GM12878 (cell line): Measurements from ENCODE around the gene LRRIQ4. TPM values are rescaled to one million over a fixed set of nuclear protein-coding genes. Genes with fewer than 3 reads are reported as not detected.

Source experiments
- CBX5 ChIP-seq: sonication (generic); IDR thresholded peaks from 2 replicates; pipeline ENCODE4 v1.6.1; 2016; ENCODE audit warnings: low read depth, moderate library complexity, mild to moderate bottlenecking, inconsistent platforms
- CHD4 ChIP-seq: fragments of 200-600 bp; sonication (generic); IDR thresholded peaks from 2 replicates; pipeline ENCODE4 v1.6.1; 2016; ENCODE audit warnings: mild to moderate bottlenecking
- GABPA ChIP-seq: IDR thresholded peaks from 2 replicates; pipeline ENCODE4 v1.6.1; 2014; ENCODE audit warnings: antibody characterized with exemption, low read depth, mild to moderate bottlenecking, inconsistent platforms
- GATAD2B ChIP-seq: fragments of 450-650 bp; conservative IDR thresholded peaks from 2 replicates; pipeline ENCODE4 v1.6.1; 2017; ENCODE audit warnings: low read depth, mild to moderate bottlenecking, moderate library complexity
- HCFC1 ChIP-seq: fragments of 150-350 bp; IDR thresholded peaks from 2 replicates; pipeline ENCODE4 v1.6.1; 2014; ENCODE audit warnings: low read length
- IKZF2 ChIP-seq, 2 experiments: fragments of 450-650 bp; IDR thresholded peaks; 2 replicates each; pipeline ENCODE4 v1.6.1; 2017; ENCODE audit warnings: mild to moderate bottlenecking in 2 of 2, moderate library complexity in 2 of 2
- KAT2A ChIP-seq: conservative IDR thresholded peaks from 2 replicates; pipeline ENCODE4 v1.6.1; 2011; ENCODE audit warnings: low read depth, low read length; ENCODE audit not compliant: control insufficient read depth
- LARP7 ChIP-seq: fragments of 450-650 bp; IDR thresholded peaks from 2 replicates; pipeline ENCODE4 v1.6.1; 2017; ENCODE audit warnings: mild to moderate bottlenecking
- MEF2A ChIP-seq: IDR thresholded peaks from 2 replicates; pipeline ENCODE4 v1.6.1; 2011; ENCODE audit warnings: low read depth, mild to moderate bottlenecking, low read length, moderate library complexity; ENCODE audit not compliant: insufficient read depth
- MTA3 ChIP-seq: IDR thresholded peaks from 2 replicates; pipeline ENCODE4 v1.6.1; 2012; ENCODE audit warnings: low read length, inconsistent platforms, borderline replicate concordance
- MXI1 ChIP-seq: fragments of 150-350 bp; IDR thresholded peaks from 2 replicates; pipeline ENCODE4 v1.6.1; 2011; ENCODE audit warnings: low read depth, mild to moderate bottlenecking, inconsistent platforms, low read length, improper control_type of control experiment
- NR2C1 ChIP-seq: fragments of 450-650 bp; IDR thresholded peaks from 2 replicates; pipeline ENCODE4 v1.6.1; 2017; ENCODE audit warnings: antibody characterized with exemption, mild to moderate bottlenecking, moderate library complexity
- NR2F1 ChIP-seq: fragments of 450-650 bp; conservative IDR thresholded peaks from 2 replicates; pipeline ENCODE4 v1.6.1; 2017; ENCODE audit warnings: mild to moderate bottlenecking
- POLR2A ChIP-seq: IDR thresholded peaks from 2 replicates; pipeline ENCODE4 v1.6.1; 2011; ENCODE audit warnings: low read depth, mild to moderate bottlenecking, low read length
- POU2F2 ChIP-seq: IDR thresholded peaks from 3 replicates; pipeline ENCODE4 v1.6.1; 2011; ENCODE audit warnings: low read depth, mild to moderate bottlenecking, low read length, borderline replicate concordance
- RAD21 ChIP-seq: IDR thresholded peaks from 2 replicates; pipeline ENCODE4 v1.6.1; 2011; ENCODE audit warnings: mild to moderate bottlenecking, low read depth, low read length, moderate library complexity; ENCODE audit not compliant: insufficient read depth
- SUPT20H ChIP-seq: IDR thresholded peaks from 2 replicates; pipeline ENCODE4 v1.6.1; 2011; ENCODE audit warnings: low read depth, mild to moderate bottlenecking, low read length, moderate library complexity, borderline replicate concordance; ENCODE audit not compliant: control insufficient read depth
- TCF3 ChIP-seq: IDR thresholded peaks from 2 replicates; pipeline ENCODE4 v1.6.1; 2012; ENCODE audit warnings: low read depth, mild to moderate bottlenecking, low read length, borderline replicate concordance; ENCODE audit not compliant: insufficient read depth
- polyA plus RNA-seq, 11 experiments: library from polyadenylated mRNA; depleted of rRNA in 4 of 11; unstranded in 6 of 11; stranded (reverse) in 5 of 11; fragments of >200 nt; fragmentation: Nextera tagmentation in 4 of 11; fragmentation: Illumina TruSeq in 1 of 11; extraction: Ambion mirVana in 4 of 11; extraction: Trizol in 1 of 11; gene quantifications; 1 replicate in 1 of 11; 2 replicates in 10 of 11; pipeline versions ENCODE4 v1.2.1 to v1.2.3, GENCODE V29; 2011 to 2016; ENCODE audit warnings: inconsistent platforms in 2 of 11, missing spikeins in 2 of 11, low read depth in 1 of 11
- total RNA-seq, 4 experiments: library from RNA; depleted of rRNA in 3 of 4; stranded (reverse); fragments of >200 nt in 3 of 4; fragmentation: Illumina TruSeq in 1 of 4; extraction: Trizol in 1 of 4; gene quantifications; 2 replicates each; pipeline versions ENCODE4 v1.2.1 to v1.2.3, GENCODE V29; 2013 to 2021
- TF ChIP-seq, protein P1 (sequence below): fragments of 450-650 bp; formaldehyde crosslinking; IDR thresholded peaks from 2 replicates; pipeline ENCODE4 v1.4.0; 2020; ENCODE audit warnings: mild to moderate bottlenecking, moderate library complexity
- TF ChIP-seq, protein P2 (sequence below), 3 experiments: IDR thresholded peaks in 2 of 3; conservative IDR thresholded peaks in 1 of 3; 2 replicates each; pipeline ENCODE4 v1.5.1; 2011; ENCODE audit warnings: low read depth in 3 of 3, low read length in 3 of 3, mild to moderate bottlenecking in 3 of 3, control low read depth in 2 of 3, moderate library complexity in 2 of 3, inconsistent platforms in 1 of 3, mixed read lengths in 1 of 3; ENCODE audit not compliant: control insufficient read depth in 2 of 3, insufficient read depth in 1 of 3; ENCODE audit errors: extremely low read depth in 1 of 3
- TF ChIP-seq, protein P3 (sequence below): fragments of 450-650 bp; IDR thresholded peaks from 2 replicates; pipeline ENCODE4 v1.6.1; 2017; ENCODE audit warnings: borderline replicate concordance

The LRRIQ4 gene
- total and polyA plus RNA-seq, 10 of the 15 experiments (the other 5 are each of a cell fraction or from before 2014, with no cell fraction given): 0.06 to 0.21 (median 0.14) TPM; not detected in 3

DNA sequence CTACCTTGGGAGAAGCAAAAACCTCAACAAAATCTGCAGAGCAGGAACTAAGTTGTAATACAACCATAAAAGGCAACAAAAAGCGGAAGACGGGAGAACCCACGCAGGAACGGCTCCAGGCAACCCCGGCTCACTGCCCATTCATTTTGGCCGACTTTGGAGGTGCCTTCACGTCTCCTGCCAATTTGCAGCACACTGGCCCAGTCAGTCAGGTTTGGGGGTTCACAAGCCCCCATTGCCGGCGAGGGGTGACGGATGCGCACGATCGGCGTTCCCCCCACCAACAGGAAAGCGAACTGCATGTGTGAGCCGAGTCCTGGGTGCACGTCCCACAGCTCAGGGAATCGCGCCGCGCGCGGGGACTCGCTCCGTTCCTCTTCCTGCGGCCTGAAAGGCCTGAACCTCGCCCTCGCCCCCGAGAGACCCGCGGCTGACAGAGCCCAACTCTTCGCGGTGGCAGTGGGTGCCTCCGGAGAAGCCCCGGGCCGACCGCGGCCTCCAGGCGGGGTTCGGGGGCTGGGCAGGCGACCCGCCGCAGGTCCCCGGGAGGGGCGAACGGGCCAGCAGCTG is 48.3 kb upstream of the LRRIQ4 start (continued):
- TF ChIP-seq MEF2A (0 out of 2 replicates have a peak, but pooled peaks have one; percentile 4), NR2F1 (peak; percentile 44; the same call in 1 of the 2 replicates), POLR2A (peak; percentile 78), MXI1 (0 out of 2 replicates have a peak, but pooled peaks have one; percentile 41), POU2F2 (0 out of 3 replicates have a peak, but pooled peaks have one; percentile 75), GABPA (no peak), CBX5 (no peak), LARP7 (no peak; the same call in 1 of the 2 replicates), SUPT20H (no peak), CHD4 (no peak), RAD21 (no peak), HCFC1 (no peak), NR2C1 (no peak), IKZF2 (IDR thresholded peaks at IDR 0.05) (peak; percentile 35 to 50; a peak in 3 of 4 replicates), GATAD2B (peak; percentile 73), MTA3 (no peak), TCF3 (no peak), KAT2A (no peak)
- TF ChIP-seq, protein P1, sequence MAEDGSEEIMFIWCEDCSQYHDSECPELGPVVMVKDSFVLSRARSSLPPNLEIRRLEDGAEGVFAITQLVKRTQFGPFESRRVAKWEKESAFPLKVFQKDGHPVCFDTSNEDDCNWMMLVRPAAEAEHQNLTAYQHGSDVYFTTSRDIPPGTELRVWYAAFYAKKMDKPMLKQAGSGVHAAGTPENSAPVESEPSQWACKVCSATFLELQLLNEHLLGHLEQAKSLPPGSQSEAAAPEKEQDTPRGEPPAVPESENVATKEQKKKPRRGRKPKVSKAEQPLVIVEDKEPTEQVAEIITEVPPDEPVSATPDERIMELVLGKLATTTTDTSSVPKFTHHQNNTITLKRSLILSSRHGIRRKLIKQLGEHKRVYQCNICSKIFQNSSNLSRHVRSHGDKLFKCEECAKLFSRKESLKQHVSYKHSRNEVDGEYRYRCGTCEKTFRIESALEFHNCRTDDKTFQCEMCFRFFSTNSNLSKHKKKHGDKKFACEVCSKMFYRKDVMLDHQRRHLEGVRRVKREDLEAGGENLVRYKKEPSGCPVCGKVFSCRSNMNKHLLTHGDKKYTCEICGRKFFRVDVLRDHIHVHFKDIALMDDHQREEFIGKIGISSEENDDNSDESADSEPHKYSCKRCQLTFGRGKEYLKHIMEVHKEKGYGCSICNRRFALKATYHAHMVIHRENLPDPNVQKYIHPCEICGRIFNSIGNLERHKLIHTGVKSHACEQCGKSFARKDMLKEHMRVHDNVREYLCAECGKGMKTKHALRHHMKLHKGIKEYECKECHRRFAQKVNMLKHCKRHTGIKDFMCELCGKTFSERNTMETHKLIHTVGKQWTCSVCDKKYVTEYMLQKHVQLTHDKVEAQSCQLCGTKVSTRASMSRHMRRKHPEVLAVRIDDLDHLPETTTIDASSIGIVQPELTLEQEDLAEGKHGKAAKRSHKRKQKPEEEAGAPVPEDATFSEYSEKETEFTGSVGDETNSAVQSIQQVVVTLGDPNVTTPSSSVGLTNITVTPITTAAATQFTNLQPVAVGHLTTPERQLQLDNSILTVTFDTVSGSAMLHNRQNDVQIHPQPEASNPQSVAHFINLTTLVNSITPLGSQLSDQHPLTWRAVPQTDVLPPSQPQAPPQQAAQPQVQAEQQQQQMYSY (CRISPR knock-in tag): no peak
- TF ChIP-seq, protein P2, sequence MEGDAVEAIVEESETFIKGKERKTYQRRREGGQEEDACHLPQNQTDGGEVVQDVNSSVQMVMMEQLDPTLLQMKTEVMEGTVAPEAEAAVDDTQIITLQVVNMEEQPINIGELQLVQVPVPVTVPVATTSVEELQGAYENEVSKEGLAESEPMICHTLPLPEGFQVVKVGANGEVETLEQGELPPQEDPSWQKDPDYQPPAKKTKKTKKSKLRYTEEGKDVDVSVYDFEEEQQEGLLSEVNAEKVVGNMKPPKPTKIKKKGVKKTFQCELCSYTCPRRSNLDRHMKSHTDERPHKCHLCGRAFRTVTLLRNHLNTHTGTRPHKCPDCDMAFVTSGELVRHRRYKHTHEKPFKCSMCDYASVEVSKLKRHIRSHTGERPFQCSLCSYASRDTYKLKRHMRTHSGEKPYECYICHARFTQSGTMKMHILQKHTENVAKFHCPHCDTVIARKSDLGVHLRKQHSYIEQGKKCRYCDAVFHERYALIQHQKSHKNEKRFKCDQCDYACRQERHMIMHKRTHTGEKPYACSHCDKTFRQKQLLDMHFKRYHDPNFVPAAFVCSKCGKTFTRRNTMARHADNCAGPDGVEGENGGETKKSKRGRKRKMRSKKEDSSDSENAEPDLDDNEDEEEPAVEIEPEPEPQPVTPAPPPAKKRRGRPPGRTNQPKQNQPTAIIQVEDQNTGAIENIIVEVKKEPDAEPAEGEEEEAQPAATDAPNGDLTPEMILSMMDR (IDR thresholded peaks at IDR 0.05 in 2 of 3, conservative IDR thresholded peaks at IDR 0.05 in 1 of 3; ENCODE audit: control insufficient read depth in 2 of 3, extremely low read depth in 1 of 3, insufficient read depth in 1 of 3, low read depth in 3 of 3, low read length in 3 of 3): no peak
- TF ChIP-seq, protein P3, sequence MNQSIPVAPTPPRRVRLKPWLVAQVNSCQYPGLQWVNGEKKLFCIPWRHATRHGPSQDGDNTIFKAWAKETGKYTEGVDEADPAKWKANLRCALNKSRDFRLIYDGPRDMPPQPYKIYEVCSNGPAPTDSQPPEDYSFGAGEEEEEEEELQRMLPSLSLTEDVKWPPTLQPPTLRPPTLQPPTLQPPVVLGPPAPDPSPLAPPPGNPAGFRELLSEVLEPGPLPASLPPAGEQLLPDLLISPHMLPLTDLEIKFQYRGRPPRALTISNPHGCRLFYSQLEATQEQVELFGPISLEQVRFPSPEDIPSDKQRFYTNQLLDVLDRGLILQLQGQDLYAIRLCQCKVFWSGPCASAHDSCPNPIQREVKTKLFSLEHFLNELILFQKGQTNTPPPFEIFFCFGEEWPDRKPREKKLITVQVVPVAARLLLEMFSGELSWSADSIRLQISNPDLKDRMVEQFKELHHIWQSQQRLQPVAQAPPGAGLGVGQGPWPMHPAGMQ: no peak
- TF ChIP-seq, all 136 proteins: peak for 33
